GM15510 (cell line): ENCODE results near the gene MED16.

Experiments
- POLR2A ChIP-seq: IDR thresholded peaks from 3 replicates; pipeline ENCODE4 v1.6.1; 2011; ENCODE audit warnings: borderline replicate concordance; ENCODE audit not compliant: insufficient read length; ENCODE audit errors: extremely low read depth

Gene MED16

DNA sequence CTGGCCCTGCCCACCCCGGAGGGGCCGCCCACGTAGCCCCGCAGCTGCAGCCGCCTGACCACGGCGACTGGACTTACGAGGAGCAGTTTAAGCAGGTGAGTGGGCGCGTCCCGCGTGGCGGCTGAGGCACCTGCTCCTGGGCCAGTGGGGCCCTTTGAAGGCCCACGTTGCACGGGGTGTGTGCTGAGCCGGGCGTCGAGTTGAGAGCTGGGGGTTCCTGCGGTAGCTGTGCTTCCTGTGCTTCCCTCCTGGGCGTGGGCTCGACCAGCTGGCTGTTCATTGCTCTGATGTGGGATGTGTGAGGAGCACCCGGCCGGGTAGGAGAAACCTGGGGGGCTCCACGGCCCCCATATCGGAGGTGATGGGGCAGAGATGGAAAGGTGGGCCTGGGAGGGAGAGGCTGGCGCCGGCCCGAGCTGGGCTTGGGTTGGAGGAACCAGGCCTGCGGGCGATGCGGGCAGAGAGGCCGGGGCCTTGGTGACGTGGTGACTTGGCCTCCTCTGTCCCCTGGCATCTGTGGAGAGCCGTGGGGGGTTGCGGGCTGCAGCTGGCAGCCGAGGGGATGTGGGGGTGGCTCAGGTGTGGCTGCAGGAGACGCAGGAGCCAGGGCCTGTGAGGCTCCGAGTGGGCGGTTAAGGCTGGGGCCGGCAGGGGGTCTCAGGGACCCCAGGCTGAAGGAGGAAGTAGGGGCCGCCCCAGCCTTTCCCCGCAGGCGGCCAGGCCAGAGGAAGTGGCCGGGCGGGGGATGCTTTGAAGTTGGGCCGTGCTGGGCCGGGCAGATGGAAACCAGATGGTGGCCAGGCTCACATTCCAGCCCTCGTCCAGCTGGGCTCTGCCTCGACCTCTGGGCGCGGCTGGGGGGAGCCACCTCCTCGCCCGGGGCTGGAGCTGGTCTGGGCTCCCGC lies 39.9 kb upstream of the MED16 start:
- no peak for TF ChIP-seq POLR2A

GRCh38 chr19:931860-932647 lies 39.1 kb upstream of the MED16 start:
- no peak for TF ChIP-seq POLR2A

- TF ChIP-seq POLR2A, result no peak
These were observed 36.9 kb upstream of the MED16 start for GRCh38 chr19:929891-930258.

DNA sequence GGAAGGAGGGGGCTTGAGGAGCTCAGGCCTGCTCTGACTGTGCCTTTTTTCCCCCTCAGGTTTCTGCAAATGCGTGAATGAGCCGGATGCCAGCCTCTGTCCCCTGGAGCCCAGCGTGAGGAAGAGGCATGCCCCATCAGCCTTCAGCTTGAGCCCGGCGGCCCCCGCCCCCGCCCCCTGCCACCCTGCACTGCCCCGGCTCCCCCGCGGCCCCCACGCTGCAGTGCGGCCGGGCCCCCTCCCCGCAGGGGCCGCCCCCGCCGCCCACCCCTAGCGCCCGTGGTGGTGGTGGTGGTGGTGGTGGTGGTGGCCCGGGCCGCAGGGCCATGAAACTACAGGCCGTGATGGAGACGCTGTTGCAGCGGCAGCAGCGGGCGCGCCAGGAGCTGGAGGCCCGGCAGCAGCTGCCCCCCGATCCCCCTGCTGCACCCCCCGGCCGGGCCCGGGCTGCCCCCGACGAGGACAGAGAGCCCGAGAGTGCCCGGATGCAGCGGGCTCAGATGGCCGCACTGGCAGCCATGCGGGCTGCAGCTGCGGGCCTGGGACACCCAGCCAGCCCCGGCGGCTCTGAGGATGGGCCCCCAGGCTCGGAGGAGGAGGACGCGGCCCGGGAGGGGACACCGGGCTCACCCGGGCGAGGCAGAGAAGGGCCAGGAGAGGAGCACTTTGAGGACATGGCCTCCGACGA lies 36.4 kb upstream of the MED16 start:
- no peak for TF ChIP-seq POLR2A

GRCh38 chr19:928471-929202 lies 35.6 kb upstream of the MED16 start:
- no peak for TF ChIP-seq POLR2A

DNA sequence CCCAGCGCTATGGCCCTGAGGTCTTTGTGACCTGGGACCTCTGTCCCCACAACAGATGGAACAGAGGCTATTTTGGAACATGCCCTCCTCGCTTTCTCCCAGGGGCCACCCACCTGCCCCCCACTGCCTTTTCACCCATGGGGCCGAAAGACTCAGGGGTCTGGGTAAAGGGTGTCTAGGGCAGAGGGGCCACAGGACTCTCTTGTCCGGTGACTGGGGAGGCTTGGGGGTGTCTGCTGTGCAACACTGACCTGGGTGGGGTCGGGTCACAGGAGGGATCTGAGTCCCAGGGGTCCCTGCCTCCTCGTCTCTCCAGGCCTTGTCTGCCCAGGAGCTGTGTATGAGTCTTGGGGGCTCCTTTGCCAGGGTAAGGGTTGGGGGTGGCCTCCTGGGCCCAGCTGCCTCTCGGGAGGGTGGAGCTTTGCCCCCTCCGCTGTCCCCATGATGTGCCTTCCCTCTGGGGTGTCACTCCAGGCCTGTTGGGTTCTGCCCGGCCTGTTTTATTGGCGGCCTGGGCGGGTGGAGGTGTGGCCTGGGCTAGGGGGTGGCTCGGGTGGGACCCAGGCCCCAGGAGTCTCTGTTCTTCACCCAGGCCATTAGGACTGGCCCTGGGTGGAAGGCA lies 34.9 kb upstream of the MED16 start:
- TF ChIP-seq POLR2A, result no peak

- no peak for TF ChIP-seq POLR2A
These were observed 34.4 kb upstream of the MED16 start for GRCh38 chr19:927351-927779.

DNA sequence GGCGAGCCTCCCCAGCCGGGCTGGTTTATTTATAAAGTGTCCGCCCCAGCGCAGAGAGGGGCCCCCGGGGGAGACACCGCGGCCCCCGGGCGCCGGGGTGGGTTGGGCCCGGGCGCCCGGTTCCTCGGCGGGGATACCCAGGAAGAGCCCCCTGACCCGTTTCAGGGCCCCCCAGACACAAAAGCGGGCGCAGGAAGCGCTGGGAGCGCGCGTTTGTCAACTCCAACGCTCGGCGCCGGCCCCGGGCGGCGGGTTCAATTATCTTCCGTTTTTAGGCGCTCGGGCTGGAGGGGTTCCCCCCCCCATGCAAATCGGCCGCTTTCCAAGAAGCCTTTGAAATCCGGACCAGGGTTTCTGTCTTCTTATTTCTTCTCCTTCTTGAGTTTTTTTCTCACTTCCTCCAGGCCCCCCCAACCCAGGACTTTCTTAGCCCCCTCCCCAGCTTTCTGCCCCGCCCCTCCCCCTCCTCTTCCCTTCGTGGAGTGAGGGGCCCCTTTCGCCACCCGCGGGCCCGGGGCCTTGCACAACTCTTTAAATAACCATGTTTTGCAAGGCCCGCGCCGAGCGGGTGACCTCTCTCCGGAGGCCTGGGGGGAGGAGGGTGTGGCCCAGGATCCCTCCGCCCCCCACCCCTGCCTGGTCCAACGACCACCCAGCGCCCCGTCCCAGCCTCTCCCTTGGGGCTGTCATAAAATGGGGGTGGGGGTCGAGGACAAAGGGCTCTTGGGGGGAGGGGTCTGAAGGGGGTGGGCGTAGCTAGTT lies 33.8 kb upstream of the MED16 start:
- peak; percentile 57 for TF ChIP-seq POLR2A

GRCh38 chr19:926323-926588 lies 33.3 kb upstream of the MED16 start:
- no peak for TF ChIP-seq POLR2A

GRCh38 chr19:925526-926322 lies 32.7 kb upstream of the MED16 start, which contains the start of gene ARID3A:
ARID3A (plus strand) TSS chr19:926035; CDS start chr19:929529, 3,494 bp downstream.
- peak; percentile 76 for TF ChIP-seq POLR2A

GRCh38 chr19:925087-925525 lies 32.1 kb upstream of the MED16 start:
- peak; percentile 40 for TF ChIP-seq POLR2A

DNA sequence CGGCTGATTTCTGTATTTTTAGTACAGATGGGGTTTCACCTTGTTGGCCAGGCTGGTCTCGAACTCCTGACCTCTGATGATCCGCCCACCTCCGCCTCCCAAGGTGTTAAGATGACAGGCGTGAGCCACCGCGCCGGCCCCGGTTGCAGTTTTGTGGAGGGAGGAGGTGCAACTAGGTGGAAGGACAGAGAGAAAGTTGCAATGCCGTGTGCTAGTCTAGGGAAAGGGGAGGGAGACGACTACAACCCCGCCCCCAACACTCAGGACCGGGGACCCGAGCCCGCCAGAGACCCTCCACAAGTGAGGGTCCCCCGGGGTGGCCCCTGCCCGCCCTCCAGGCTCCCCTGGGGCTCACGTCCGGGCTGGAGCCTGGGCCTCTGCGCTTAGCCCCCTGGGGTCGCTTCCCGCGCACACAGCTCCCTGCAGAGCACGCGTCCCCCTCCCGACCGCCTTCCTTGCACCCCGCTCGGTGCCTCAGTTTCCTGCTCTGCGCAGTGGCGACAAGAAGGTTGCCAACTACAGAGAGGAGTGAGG lies 31.6 kb upstream of the MED16 start:
- no peak for TF ChIP-seq POLR2A

DNA sequence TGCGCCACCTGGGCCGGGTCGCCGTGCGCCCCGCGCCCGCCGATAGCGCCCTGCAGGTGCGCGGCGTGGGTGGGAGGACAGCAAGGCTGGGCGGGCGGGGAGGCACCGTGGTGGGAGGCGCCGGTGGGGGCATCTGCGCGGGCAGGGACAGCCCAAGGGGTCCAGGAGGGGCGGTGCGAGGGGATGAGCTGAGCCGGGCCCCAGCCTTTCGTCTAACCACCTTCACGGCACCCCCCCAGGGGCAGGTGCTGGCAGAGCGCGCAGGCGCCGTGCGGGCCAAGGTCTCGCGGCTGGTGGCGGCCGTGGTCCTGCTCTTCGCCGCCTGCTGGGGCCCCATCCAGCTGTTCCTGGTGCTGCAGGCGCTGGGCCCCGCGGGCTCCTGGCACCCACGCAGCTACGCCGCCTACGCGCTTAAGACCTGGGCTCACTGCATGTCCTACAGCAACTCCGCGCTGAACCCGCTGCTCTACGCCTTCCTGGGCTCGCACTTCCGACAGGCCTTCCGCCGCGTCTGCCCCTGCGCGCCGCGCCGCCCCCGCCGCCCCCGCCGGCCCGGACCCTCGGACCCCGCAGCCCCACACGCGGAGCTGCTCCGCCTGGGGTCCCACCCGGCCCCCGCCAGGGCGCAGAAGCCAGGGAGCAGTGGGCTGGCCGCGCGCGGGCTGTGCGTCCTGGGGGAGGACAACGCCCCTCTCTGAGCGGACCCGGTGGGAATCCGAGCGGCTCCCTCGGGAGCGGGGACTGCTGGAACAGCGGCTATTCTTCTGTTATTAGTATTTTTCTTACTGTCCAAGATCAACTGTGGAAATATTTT lies 27.3 kb upstream of the MED16 start:
- peak; percentile 34 for TF ChIP-seq POLR2A
